ENCODE measurements around the gene TEKT5.

- TF ChIP-seq CTCF (conservative IDR thresholded peaks at IDR 0.05; ENCODE audit: low read depth, low read length) (no peak), EZH2 (IDR thresholded peaks at IDR 0.05; ENCODE audit: borderline replicate concordance, low read depth, low read length, poor library complexity, severe bottlenecking) (no peak)
Measured at GRCh38 chr16:10640934-10641333, 53.8 kb downstream of the TEKT5 start.

Measured in A673 (cell line).